Ovary (tissue), 9 donors: Measurements from ENCODE around the gene AUTS2. TPM values are rescaled to one million over a fixed set of nuclear protein-coding genes. Genes with fewer than 3 reads are reported as not detected.

Experiments used
- DNase-seq, 5 donors: peaks; one replicate each; pipeline ENCODE4 v3.0.0-alpha.2; 2019 to 2020
- H3K27ac ChIP-seq, 2 donors: fragments of 200-600 bp; one replicate each; pipeline versions ENCODE4 v1.5.1 to v1.8.0; 2019 to 2022
- H3K27me3 ChIP-seq: fragments of 200-600 bp; one replicate; pipeline ENCODE4 v1.8.0; 2022
- H3K36me3 ChIP-seq: fragments of 200-600 bp; sonication (generic); one replicate; pipeline ENCODE4 v1.5.1; 2019
- H3K4me1 ChIP-seq: one replicate; pipeline ENCODE4 v1.8.1; 2013; ENCODE audit warnings: mild to moderate bottlenecking, moderate library complexity; ENCODE audit not compliant: insufficient read depth
- H3K4me3 ChIP-seq: fragments of 200-600 bp; sonication (generic); one replicate; pipeline ENCODE4 v1.5.1; 2017
- H3K9me3 ChIP-seq, 2 donors: fragments of 200-600 bp in 1 of 2; sonication (generic) in 1 of 2; one replicate each; pipeline versions ENCODE4 v1.5.1 to v1.8.1; 2013 to 2019; ENCODE audit warnings: mild to moderate bottlenecking in 1 of 2, moderate library complexity in 1 of 2
- CTCF ChIP-seq, 3 donors: fragments of 450-650 bp in 2 of 3; fragments of 200-600 bp in 1 of 3; IDR thresholded peaks; one replicate each; pipeline versions ENCODE4 v1.5.1 to v1.8.0; 2016 to 2022; ENCODE audit warnings: antibody characterized with exemption in 3 of 3, mild to moderate bottlenecking in 1 of 3
- EP300 ChIP-seq: sonication (generic); formaldehyde crosslinking; IDR thresholded peaks from one replicate; pipeline ENCODE4 v1.6.1; 2017; ENCODE audit warnings: antibody characterized with exemption
- POLR2A ChIP-seq: fragments of 450-650 bp; IDR thresholded peaks from one replicate; pipeline ENCODE4 v1.6.1; 2017; ENCODE audit warnings: antibody characterized with exemption, mild to moderate bottlenecking, moderate library complexity
- WGBS, 3 donors: extraction: QIAGEN DNeasy Blood & Tissue Kit in 1 of 3; methylation state at CpG; one replicate each; pipeline versions ENCODE4 v1.1.5 to v1.1.7; 2013 to 2017; 5-methylcytosine and 5-hydroxymethylcytosine counted together
- intact Hi-C, 4 donors: fragments of 100-400 bp; cut with DNase I; formaldehyde crosslinking; loops; one replicate each; pipeline versions ENCODE4 v1.11.0 to v1.15.1; 2022 to 2023
- polyA plus RNA-seq, 2 donors: library from polyadenylated mRNA; stranded (reverse); fragments of 200-250 nt in 1 of 2; fragments of 350-450 nt in 1 of 2; fragmentation: Illumina TruSeq in 1 of 2; extraction: RNeasy Lipid Tissue Mini Kit (QIAGEN cat#74804) in 1 of 2; gene quantifications; one replicate each; pipeline ENCODE4 v1.2.3, GENCODE V29; 2013 to 2014
- total RNA-seq, 7 donors: library from RNA; depleted of rRNA in 2 of 7; stranded (reverse); fragments of >200 nt in 2 of 7; fragmentation: NEBNext Ultra II Directional in 3 of 7; extraction: Animal tissue kit (Norgen Biotek cat#: 25700) in 3 of 7; gene quantifications; one replicate each; pipeline versions ENCODE4 v1.1.0 to v1.2.4, GENCODE V29; 2016 to 2023
- donor health status: DM: no; HTN: no; CAD: no; lungs with moderate emphysema.
- donor health status: DM: no; HTN: no; CAD: no.
- donor health status: Bipolar disorder and iron deficiency.
- donor health status: DM: yes; HTN: yes; CAD: no.
- donor health status: DM: no; HTN: no; CAD: no.
- donor health status: DM: yes; HTN: yes; CAD: no.

Gene AUTS2
- total and polyA plus RNA-seq, 9 donors = 18.3 to 60.9 (median 44.9) TPM

DNA sequence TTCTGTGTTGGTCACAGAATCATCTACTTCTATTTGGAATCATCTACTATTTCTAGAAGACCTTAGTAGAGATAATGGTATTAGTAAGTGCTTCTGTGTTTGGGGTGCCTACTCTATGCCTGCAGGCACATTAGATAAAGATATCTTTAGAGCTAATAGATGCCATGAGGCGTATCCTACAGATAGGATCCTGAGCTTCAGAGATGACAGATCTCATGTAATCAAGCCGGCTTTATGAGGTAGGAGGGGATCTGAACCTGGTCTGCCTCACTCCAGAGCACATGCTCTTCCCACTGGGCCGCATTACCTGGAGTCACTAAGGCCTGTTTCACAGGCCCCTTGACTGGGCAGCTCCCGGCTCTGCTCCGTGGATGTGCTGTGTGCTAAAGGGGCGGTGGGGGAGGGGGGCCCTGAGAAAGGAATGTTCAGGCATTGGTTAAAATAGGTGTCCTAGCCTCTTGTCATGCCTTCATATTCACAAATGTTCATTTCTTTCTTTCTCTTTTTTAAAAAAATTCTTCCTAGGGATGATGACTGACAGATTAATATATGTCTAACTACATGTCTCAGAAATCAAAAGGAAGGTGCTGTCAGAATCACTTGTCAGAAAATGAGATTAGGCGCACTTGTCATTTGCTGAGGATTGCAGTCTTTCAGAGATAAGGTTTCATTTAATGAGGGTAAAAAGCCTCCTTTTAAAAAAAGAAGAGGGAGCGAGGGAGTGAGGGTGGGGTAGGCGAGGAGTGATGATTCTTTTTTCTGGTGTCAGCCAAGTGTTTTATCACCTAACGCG is 1075.7 kb downstream of the AUTS2 start:
- Histone ChIP-seq H3K9me3 (no peaks in the 10 kb centered on the region), H3K4me3 (no peak overlapping the region), H3K36me3 (no peaks in the 10 kb centered on the region), H3K4me1 (no peaks in the 10 kb centered on the region), H3K27me3 (no peaks in the 10 kb centered on the region), H3K27ac (no peak overlapping the region)
- DNase-seq = no peak
- intact Hi-C loops = no loop called here
- TF ChIP-seq POLR2A (no peak), CTCF (IDR thresholded peaks at IDR 0.05) (no peak), EP300 (no peak)
- whole genome bisulfite sequencing, 3 donors = 89 to 93% (median 89%) methylated on average over 11 of the region's 11 CpGs

DNA sequence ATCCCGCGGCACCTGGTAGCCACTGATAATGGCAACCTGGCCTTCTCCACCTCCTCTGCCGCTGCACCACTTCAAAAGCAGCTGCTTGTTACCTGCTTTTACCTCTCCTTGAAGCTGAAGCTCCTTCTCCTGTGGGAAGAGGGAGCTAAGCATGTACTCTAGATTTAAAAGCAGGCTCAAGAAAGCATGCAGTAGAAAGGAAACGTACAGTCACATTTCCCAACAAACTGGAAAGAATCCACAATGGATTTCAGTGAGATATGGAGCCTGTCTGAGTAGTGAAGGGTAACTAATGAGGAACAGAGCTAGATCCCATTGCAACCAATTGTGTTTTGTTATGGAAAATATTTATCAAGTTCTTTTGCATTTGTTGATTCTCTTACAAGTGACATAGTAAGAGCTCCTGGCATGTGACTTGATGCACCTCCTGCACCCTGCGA is 1076.3 kb downstream of the AUTS2 start:
- Histone ChIP-seq H3K4me1 (no peaks in the 10 kb centered on the region), H3K9me3 (no peaks in the 10 kb centered on the region), H3K36me3 (no peaks in the 10 kb centered on the region), H3K27ac (no peak overlapping the region), H3K27me3 (no peaks in the 10 kb centered on the region), H3K4me3 (no peak overlapping the region)
- intact Hi-C loops = no loop called here
- 67 to 72% (median 69%) methylated on average over 5 of the region's 5 CpGs for WGBS, 3 donors
- TF ChIP-seq POLR2A = no peak
- no peak for TF ChIP-seq CTCF (IDR thresholded peaks at IDR 0.05)
- TF ChIP-seq EP300 = no peak
- DNase-seq = no peak

GRCh38 chr7:70676243-70676642 is 1078.0 kb downstream of the AUTS2 start:
- Histone ChIP-seq H3K4me1 (no peaks in the 10 kb centered on the region), H3K27me3 (no peaks in the 10 kb centered on the region), H3K9me3 (no peaks in the 10 kb centered on the region), H3K27ac (no peak overlapping the region), H3K4me3 (no peak overlapping the region), H3K36me3 (no peaks in the 10 kb centered on the region)
- TF ChIP-seq POLR2A (no peak), CTCF (IDR thresholded peaks at IDR 0.05) (no peak), EP300 (no peak)
- intact Hi-C loops = no loop called here
- WGBS, 3 donors = 86 to 93% (median 90%) methylated on average over 5 of the region's 5 CpGs
- no peak for DNase-seq

DNA sequence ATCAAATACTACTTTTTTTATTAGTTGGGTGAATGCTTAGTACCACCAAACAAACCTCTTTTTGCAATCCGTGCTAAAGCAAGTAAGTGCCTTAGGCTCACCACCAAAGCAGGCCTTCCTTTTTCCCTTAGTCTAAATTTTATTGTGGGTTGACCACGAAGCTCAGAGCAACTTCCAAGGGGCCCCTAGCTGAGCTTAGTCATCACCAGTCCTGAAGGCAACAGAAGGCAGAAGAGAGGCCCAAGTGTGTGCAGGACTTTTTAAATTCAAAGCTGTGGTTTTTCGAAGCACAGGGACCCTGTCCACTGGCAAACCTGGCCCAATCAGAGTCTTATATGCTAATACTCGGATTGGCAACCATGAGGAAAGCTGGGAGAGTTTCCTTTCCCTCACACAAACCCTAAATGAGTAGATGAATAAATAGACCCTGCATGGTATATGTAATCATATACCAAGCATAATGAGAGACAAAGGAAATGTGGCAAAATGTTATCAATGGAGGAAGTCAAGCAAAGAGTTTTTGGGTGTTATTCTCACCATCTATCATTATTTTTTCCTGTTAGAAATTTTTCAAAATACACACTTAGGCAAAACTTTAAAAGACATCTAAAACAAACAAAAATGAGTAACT is 1080.5 kb downstream of the AUTS2 start:
- intact Hi-C loops = no loop called here
- no peak for TF ChIP-seq EP300
- H3K4me3 ChIP-seq = no peak overlapping the region
- H3K27me3 ChIP-seq = no peaks in the 10 kb centered on the region
- H3K9me3 ChIP-seq = no peaks in the 10 kb centered on the region
- H3K36me3 ChIP-seq = no peaks in the 10 kb centered on the region
- no peaks in the 10 kb centered on the region for H3K4me1 ChIP-seq
- 67 to 91% (median 87%) methylated on average over 4 of the region's 4 CpGs for WGBS, 3 donors
- no peak for DNase-seq
- no peak overlapping the region for H3K27ac ChIP-seq

DNA sequence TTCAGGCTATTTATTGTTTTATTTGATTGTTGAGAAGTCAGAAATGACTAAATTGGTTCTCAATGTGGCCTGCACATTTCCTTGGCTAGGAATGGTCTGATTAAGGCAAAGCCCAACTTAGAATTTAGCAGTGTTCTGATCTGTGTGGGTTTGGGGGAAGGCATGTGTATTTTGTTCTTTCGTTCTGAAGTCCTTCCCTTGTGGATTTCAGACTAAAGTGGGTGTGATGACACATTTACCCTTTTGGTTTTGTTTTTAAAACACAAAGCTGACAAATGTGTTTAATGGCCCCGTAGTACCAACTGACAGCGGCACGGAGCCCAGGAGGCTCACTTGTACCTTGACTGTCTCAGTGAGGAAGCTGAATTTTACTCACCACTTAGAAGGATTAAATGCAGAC is 1081.4 kb downstream of the AUTS2 start:
- Histone ChIP-seq H3K27ac (no peak overlapping the region), H3K27me3 (no peaks in the 10 kb centered on the region), H3K9me3 (no peaks in the 10 kb centered on the region), H3K4me1 (no peaks in the 10 kb centered on the region), H3K36me3 (no peaks in the 10 kb centered on the region), H3K4me3 (no peak overlapping the region)
- DNase-seq = no peak
- intact Hi-C loops = no loop called here
- WGBS, 3 donors = 78 to 92% (median 80%) methylated on average over 4 of the region's 4 CpGs
- no peak for TF ChIP-seq CTCF (IDR thresholded peaks at IDR 0.05)
- TF ChIP-seq EP300 = no peak
- no peak for TF ChIP-seq POLR2A
